Esophagus squamous epithelium (tissue), 4 donors: Measurements from ENCODE around the gene ILKAP.

ENCODE experiments used
- POLR2A ChIP-seq, 4 donors: fragments of 450-650 bp; IDR thresholded peaks; one replicate each; pipeline ENCODE4 v1.6.1; 2017; ENCODE audit warnings: antibody characterized with exemption in 4 of 4, mild to moderate bottlenecking in 4 of 4, moderate library complexity in 3 of 4
- TF ChIP-seq, protein P1 (sequence below), 6 experiments: fragments of 450-650 bp in 4 of 6; fragments of 200-600 bp in 2 of 6; sonication (generic) in 2 of 6; IDR thresholded peaks; one replicate each; pipeline ENCODE4 v1.5.1; 2016 to 2019; ENCODE audit warnings: antibody characterized with exemption in 6 of 6, mild to moderate bottlenecking in 4 of 6, moderate library complexity in 4 of 6

DNA sequence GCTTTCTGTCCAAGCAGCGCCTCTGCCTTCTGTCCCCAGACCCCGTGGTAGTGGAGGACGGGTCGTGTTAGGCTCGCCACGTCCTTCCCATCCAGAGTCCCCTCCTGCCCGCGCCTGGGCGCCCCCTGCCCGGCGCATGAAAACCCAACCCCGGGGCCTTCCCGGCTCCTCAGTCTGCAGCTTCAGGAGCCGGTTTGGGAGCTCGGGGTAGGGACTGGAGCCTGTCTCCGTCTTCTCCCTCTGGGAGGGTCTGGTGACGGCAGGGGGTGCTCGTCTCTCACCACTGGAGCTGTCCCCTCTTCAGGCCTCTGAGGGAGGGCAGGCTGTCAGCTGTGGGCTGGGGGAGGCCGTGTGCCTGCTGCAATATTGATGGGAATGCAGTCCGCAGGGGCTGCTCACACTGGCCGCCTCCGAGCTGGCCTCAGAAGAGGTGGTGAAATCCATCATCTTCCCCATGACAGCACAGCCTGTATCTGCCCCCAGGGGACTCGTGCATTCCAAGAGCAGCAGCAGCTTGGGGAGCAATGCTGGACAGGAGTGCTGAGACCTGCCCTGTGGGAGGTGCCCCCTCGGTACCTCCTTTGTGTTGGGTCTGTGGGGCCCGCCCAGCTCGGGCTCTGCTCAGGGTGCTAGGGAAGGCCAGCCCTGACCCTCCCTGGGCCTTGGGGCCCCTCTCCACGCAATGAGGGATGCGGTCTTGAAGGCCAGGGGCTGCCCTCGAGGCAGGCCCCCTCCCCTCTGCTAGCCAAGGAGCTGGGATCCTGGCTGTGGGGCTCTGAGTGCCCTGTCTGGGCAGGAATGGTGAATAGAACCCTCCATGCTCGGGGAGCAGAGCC is 82.8 kb downstream of the ILKAP start:
- TF ChIP-seq, protein P1, sequence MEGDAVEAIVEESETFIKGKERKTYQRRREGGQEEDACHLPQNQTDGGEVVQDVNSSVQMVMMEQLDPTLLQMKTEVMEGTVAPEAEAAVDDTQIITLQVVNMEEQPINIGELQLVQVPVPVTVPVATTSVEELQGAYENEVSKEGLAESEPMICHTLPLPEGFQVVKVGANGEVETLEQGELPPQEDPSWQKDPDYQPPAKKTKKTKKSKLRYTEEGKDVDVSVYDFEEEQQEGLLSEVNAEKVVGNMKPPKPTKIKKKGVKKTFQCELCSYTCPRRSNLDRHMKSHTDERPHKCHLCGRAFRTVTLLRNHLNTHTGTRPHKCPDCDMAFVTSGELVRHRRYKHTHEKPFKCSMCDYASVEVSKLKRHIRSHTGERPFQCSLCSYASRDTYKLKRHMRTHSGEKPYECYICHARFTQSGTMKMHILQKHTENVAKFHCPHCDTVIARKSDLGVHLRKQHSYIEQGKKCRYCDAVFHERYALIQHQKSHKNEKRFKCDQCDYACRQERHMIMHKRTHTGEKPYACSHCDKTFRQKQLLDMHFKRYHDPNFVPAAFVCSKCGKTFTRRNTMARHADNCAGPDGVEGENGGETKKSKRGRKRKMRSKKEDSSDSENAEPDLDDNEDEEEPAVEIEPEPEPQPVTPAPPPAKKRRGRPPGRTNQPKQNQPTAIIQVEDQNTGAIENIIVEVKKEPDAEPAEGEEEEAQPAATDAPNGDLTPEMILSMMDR (IDR thresholded peaks at IDR 0.05) = no peak
- TF ChIP-seq POLR2A (IDR thresholded peaks at IDR 0.05) = no peak
